ENCODE measurements around the gene PIEZO2.

Gene PIEZO2

DNA sequence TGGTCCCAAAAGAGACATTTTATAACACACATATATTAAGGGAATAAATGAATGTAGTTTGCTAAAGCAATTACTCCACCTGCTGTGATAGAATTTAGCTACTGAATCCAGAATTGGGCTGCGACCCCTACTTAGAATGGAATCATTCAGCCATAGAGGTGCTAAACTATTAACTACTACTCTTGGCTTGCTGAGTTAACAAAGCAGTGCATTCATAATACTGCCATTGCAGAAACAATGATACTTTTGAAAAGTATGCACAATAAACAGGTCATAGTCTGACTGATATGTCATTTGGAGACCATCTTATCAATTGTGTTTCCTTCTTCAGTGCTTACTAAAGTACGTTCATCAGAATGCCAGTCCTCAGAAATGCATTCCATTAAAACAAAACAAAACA is 273.6 kb downstream of the PIEZO2 start (continued):
- TF ChIP-seq ZNF169 (tag by site-specific recombination; IDR thresholded peaks at IDR 0.05) (no peak), ZFP69B (tag by site-specific recombination; IDR thresholded peaks at IDR 0.05) (no peak), ZNF132 (tag by site-specific recombination; IDR thresholded peaks at IDR 0.05; ENCODE audit: borderline replicate concordance) (no peak), ZBTB1 (tag by site-specific recombination; IDR thresholded peaks at IDR 0.05) (no peak), ZBTB48 (tag by site-specific recombination; IDR thresholded peaks at IDR 0.05) (no peak), OSR2 (tag by site-specific recombination; IDR thresholded peaks at IDR 0.05) (no peak), ZNF530 (tag by site-specific recombination; IDR thresholded peaks at IDR 0.05; ENCODE audit: low read depth) (no peak), HOXD13 (CRISPR knock-in tag; IDR thresholded peaks at IDR 0.05; ENCODE audit: borderline replicate concordance) (no peak), ZNF146 (tag by site-specific recombination; IDR thresholded peaks at IDR 0.05) (no peak), ZNF37A (tag by site-specific recombination; IDR thresholded peaks at IDR 0.05) (no peak), ZNF202 (tag by site-specific recombination; IDR thresholded peaks at IDR 0.05; ENCODE audit: borderline replicate concordance) (no peak), ZNF830 (tag by site-specific recombination; IDR thresholded peaks at IDR 0.05; ENCODE audit: low read depth) (no peak)
- TF ChIP-seq, protein P1, sequence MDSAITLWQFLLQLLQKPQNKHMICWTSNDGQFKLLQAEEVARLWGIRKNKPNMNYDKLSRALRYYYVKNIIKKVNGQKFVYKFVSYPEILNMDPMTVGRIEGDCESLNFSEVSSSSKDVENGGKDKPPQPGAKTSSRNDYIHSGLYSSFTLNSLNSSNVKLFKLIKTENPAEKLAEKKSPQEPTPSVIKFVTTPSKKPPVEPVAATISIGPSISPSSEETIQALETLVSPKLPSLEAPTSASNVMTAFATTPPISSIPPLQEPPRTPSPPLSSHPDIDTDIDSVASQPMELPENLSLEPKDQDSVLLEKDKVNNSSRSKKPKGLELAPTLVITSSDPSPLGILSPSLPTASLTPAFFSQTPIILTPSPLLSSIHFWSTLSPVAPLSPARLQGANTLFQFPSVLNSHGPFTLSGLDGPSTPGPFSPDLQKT (IDR thresholded peaks at IDR 0.05; ENCODE audit: borderline replicate concordance, low read depth, low read length): no peak
- TF ChIP-seq, protein P2, sequence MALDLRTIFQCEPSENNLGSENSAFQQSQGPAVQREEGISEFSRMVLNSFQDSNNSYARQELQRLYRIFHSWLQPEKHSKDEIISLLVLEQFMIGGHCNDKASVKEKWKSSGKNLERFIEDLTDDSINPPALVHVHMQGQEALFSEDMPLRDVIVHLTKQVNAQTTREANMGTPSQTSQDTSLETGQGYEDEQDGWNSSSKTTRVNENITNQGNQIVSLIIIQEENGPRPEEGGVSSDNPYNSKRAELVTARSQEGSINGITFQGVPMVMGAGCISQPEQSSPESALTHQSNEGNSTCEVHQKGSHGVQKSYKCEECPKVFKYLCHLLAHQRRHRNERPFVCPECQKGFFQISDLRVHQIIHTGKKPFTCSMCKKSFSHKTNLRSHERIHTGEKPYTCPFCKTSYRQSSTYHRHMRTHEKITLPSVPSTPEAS (tag by site-specific recombination; IDR thresholded peaks at IDR 0.05): no peak
- TF ChIP-seq, protein P3, sequence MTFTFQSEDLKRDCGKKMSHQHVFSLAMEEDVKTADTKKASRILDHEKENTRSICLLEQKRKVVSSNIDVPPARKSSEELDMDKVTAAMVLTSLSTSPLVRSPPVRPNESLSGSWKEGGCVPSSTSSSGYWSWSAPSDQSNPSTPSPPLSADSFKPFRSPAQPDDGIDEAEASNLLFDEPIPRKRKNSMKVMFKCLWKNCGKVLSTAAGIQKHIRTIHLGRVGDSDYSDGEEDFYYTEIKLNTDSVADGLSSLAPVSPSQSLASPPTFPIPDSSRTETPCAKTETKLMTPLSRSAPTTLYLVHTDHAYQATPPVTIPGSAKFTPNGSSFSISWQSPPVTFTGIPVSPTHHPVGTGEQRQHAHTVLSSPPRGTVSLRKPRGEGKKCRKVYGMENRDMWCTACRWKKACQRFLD (tag by site-specific recombination; IDR thresholded peaks at IDR 0.05): no peak

DNA sequence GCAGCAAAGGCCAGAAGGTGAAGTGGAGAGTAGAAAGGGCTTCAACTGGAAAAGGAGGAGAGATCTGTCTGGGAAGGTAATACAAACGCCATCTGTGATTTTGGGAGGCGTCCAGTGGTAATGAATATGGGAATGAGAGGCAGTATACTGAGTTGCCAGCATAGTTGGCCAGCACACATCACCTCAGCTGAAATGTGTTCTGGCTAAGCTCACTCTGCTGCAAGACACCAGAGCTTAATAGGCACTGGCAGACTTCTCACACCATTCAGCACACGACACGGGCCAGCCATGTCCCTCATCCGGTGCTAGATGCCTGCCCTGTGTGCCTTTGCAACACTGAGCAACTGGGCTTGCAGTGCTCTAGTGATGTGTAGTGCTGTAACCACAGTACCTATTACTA is 277.1 kb downstream of the PIEZO2 start:
- Histone ChIP-seq H3K4me1 (ENCODE audit: control insufficient read depth, insufficient read depth, low read length) (no peaks in the 10 kb centered on the region), H3K27ac (ENCODE audit: extremely low read depth, low read depth, low read length) (no peak overlapping the region), H3K9me3 (ENCODE audit: control insufficient read depth, insufficient read depth, low read depth, low read length) (no peaks in the 10 kb centered on the region), H3K4me3 (ENCODE audit: low read depth, low read length) (no peak overlapping the region), H3K36me3 (ENCODE audit: control insufficient read depth in 2 of 2, insufficient read depth in 1 of 2, low read length in 2 of 2) (no peaks in the 10 kb centered on the region)
- CTCF ChIA-PET: interaction anchor here (1.0 kb wide), 1 partner anchor 284 kb away, joined by 3 read pairs; no protein-coding TSS in a partner anchor
- POLR2A ChIA-PET: interaction anchor here (0.6 kb wide), 1 partner anchor 58 kb away, joined by 3 read pairs; no protein-coding TSS in a partner anchor
- TF ChIP-seq, protein P4, sequence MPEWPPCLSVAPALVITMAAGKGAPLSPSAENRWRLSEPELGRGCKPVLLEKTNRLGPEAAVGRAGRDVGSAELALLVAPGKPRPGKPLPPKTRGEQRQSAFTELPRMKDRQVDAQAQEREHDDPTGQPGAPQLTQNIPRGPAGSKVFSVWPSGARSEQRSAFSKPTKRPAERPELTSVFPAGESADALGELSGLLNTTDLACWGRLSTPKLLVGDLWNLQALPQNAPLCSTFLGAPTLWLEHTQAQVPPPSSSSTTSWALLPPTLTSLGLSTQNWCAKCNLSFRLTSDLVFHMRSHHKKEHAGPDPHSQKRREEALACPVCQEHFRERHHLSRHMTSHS (tag by site-specific recombination; IDR thresholded peaks at IDR 0.05): no peak
- TF ChIP-seq SETDB1 (IDR thresholded peaks at IDR 0.05; ENCODE audit: insufficient read length, low read length) (no peak), ZNF155 (tag by site-specific recombination; IDR thresholded peaks at IDR 0.05) (no peak), MZF1 (tag by site-specific recombination; IDR thresholded peaks at IDR 0.05; ENCODE audit: borderline replicate concordance) (no peak), ZNF792 (tag by site-specific recombination; IDR thresholded peaks at IDR 0.05) (no peak), ZNF670 (tag by site-specific recombination; IDR thresholded peaks at IDR 0.05; ENCODE audit: low read depth) (no peak), FEZF1 (tag by site-specific recombination; IDR thresholded peaks at IDR 0.05) (no peak), ZBTB1 (tag by site-specific recombination; IDR thresholded peaks at IDR 0.05) (no peak), ZNF354C (tag by site-specific recombination; IDR thresholded peaks at IDR 0.05; ENCODE audit: borderline replicate concordance, low read depth) (no peak), ZNF121 (tag by site-specific recombination; IDR thresholded peaks at IDR 0.05) (no peak), GLIS1 (tag by site-specific recombination; IDR thresholded peaks at IDR 0.05) (no peak), IKZF3 (tag by site-specific recombination; IDR thresholded peaks at IDR 0.05) (no peak), ZNF302 (tag by site-specific recombination; IDR thresholded peaks at IDR 0.05; ENCODE audit: low read depth) (no peak)
- TF ChIP-seq, protein P5, sequence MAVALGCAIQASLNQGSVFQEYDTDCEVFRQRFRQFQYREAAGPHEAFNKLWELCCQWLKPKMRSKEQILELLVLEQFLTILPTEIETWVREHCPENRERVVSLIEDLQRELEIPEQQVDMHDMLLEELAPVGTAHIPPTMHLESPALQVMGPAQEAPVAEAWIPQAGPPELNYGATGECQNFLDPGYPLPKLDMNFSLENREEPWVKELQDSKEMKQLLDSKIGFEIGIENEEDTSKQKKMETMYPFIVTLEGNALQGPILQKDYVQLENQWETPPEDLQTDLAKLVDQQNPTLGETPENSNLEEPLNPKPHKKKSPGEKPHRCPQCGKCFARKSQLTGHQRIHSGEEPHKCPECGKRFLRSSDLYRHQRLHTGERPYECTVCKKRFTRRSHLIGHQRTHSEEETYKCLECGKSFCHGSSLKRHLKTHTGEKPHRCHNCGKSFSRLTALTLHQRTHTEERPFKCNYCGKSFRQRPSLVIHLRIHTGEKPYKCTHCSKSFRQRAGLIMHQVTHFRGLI (tag by site-specific recombination; IDR thresholded peaks at IDR 0.05): no peak
- TF ChIP-seq, protein P6, sequence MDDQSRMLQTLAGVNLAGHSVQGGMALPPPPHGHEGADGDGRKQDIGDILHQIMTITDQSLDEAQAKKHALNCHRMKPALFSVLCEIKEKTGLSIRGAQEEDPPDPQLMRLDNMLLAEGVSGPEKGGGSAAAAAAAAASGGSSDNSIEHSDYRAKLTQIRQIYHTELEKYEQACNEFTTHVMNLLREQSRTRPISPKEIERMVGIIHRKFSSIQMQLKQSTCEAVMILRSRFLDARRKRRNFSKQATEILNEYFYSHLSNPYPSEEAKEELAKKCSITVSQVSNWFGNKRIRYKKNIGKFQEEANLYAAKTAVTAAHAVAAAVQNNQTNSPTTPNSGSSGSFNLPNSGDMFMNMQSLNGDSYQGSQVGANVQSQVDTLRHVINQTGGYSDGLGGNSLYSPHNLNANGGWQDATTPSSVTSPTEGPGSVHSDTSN (CRISPR knock-in tag; IDR thresholded peaks at IDR 0.05): no peak
